GM21423 (cell line): ENCODE data around the gene CFAP46.
"Not testable (repeated sequence)": the region's sequence is repeated elsewhere in the genome, so short reads cannot be mapped to it uniquely, and the experiment has no call there.

ENCODE experiments used
- ATAC-seq: cut with Tn5 transposase; IDR thresholded peaks from one replicate; pipeline ENCODE4 v1.9.1; 2021; ENCODE audit warnings: mild to moderate bottlenecking, moderate library complexity; ENCODE audit not compliant: unreplicated experiment

CFAP46 gene

DNA sequence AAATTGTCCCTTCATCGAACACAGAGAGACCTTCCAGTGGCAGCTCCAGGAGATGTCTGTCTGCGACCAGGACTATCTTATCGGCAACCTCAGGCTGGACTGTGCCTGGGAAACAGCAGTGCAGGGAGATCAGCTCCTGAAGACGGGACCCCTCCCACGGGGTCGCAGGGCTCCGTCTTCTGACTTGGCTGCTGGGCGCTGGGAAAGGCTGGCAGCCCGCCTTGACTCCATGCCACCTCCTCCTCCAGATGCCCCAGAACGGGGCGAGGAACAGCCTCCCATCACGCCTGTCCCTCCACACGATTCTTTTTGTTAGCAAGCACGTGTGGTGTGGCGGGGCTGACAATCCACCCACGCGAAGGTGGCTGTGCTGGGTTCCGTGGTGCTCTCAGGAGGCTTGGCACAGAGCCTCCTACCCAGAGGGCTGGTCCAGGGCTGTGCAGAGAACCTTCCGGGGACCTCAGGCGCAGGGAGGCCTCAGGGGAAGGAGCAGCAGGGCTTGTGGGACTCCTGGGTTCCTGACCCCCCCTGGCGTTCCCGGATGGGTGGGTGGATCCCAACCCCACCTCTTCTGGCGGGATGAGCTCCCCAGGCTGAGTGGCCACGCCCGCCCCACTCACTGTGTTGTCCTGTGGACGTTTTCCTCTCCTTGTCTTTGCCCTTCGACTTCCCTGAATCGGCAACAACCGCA is 108.8 kb downstream of the CFAP46 start:
- ATAC-seq = no peak

DNA sequence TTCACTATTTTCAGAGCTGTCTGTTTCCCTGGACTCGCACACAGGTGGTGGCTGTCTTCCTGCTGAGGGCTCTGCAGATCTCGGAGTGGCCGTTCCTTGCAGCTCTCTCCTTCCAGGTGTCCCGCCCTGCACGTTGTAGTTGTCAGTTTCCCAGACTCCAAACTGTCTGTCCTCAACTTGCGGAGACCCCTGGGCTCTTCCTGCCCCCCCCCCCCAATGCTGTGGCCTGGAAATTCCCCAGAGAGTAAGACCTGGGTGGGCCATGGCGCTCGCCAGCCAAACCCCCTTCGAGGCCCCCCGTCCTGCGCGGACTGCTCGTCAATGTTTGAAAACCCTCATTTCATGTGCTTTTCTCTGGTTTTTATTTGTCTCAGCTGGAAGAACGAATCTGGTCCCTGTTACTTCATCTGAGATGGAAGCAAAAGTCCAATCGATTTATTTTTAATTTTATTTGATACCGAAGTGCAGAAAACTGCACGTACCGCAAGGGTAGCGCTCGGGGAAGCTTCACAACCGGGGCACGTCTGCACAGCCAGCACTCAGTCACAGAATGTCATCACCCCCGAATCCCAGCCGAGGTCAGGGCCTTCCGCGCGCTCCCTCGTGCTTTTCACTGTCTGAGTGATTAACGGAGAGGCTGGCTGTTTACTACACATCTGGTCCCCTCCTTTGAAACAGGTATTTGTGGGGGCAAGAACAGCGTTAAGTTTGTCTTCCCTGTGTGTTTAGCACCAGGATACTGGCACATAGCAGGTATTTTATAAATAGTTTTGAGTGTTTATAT is 110.0 kb downstream of the CFAP46 start:
- no peak for ATAC-seq

DNA sequence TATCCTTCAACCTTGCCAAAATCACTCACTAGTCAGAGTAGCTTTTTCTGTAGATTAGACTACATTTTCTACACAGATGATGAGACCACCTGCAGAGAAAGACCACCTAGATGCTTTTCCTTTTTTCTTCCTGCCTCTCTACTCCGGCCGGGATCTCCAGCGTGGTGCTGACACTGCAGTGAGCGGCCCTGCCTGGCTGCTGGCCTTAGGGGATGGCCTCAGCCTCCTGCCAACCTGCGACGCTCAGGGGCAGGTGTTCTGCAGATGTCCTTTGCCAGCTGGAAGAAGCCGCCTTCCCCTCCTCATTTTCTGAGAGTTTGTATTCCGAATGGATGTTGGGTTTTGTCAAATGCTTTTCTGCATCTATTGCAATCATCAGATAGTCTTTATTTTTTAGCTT is 113.0 kb downstream of the CFAP46 start:
- no peak for ATAC-seq

DNA sequence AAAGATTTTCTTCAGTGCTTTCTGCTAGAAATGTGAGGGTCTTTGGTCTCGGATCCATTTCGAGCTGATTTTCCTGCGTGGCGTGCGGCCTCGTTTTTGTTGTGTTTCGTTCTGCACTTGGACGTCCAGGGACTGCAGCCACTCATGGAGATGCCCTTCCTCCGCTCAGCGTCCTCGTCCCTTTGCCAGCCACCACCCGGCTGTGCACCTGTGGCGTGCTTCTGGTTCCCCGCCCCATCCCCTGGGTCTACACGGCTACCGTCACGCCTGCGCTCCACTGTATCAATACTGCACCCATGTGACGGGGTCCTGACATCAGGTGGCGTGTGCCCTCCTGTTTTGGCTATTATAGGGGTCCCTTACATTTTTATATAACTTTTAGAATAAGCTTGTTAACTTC is 113.7 kb downstream of the CFAP46 start:
- no peak for ATAC-seq

DNA sequence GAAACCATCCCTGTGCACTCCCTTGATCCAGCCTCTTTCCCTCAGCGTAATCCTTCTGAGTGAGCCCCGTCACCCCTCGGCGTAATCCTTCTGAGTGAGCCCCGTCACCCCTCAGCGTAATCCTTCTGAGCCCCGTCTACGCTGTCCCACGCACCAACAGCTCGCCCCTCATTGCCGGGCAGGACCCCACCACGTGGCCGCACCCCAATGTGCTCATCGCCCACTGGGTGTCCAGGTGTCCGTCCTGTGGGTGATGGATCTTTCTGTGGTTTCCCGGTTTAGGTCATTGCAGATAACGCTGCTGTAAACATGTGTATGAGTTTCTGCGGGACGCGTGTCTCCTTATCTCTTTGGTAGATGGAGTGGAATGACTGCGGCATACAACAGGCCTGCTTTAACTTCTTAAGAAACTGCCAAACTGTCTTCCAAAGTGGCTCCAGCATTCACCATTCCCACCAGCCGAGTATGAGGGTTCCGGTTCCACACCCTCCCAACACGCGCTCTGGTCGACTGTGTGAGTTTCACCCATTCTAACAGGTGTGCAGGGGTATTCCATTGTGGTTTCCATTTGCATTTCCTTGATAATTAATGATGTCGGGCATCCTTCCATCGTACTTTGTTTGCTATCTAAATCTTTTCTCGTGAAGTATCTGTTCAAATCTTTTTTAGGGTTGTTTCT is 114.4 kb downstream of the CFAP46 start:
- no peak for ATAC-seq

DNA sequence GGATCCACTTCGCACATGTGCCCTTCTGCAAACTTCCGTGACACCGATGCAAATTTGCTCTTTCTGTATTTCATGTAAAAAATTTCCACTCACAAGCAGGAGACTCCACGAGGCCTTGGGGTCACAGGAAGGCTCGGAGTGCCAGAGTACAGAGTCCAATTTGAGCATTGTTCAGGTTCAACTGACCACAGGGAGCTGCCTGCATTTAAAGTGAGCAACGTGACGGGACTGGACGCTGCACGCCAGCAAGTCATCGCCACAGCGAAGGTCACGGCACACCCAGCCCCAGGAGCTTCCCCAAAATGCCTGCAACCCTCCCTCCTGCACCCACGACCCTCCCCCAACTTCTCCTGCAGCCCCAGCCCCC is 115.0 kb downstream of the CFAP46 start:
- no peak for ATAC-seq

DNA sequence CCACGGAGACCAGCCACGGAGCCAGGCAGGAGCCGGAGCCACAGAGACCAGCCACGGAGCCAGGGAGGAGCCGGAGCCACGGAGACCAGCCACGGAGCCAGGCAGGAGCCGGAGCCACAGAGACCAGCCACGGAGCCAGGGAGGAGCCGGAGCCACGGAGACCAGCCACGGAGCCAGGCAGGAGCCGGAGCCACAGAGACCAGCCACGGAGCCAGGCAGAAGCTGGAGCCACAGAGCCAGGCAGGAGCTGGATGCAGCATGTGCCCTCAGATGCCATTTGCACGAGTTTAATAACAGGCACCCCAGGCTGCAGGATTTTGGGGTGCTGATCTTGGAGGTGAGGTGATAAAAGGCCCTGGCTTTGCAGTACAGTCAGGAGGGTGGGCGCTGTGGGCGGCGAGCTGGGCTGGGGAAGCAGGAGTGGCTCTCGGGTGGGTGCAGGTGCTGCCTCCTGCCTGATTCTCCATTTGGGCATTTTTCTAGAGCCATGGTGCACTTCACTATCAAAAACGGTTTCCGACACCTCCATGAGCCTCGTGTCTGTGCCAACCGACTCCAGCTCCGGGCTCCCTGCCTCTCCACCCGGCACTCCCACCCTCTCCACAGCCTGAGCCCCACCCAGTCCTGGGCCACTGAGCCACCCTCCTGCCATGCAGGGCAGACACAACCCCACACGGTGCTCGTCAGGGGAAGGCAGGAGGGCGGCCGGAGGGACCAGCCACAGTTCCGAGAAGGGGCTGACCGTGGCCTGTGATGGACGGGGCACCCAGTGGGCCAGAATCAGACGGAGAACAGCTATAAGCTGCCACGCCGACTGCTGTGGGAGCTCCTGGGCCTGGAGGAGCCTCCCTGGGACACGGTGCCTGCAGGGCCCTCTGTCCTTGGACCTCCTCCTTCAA is 115.6 kb downstream of the CFAP46 start:
- ATAC-seq = no peak

DNA sequence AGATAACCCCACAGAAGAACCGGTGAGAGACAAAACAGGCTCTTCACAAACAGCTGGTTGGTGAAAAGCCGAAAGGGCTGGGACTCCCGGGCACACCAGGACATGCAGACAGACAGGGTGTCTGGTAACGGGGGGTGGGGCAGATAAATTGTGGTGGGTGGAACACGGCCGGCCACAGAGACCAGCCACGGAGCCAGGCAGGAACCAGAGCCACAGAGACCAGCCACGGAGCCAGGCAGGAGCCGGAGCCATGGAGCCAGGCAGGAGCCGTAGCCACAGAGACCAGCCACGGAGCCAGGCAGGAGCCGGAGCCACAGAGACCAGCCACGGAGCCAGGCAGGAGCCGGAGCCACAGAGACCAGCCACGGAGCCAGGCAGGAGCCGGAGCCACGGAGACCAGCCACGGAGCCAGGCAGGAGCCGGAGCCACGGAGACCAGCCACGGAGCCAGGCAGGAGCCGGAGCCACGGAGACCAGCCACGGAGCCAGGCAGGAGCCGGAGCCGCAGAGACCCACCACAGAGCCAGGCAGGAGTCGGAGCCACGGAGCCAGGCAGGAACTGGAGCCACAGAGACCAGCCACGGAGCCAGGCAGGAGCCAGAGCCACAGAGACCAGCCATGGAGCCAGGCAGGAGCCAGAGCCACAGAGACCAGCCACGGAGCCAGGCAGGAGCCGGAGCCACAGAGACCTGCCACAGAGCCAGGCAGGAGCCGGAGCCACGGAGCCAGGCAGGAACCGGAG is 116.4 kb downstream of the CFAP46 start:
- ATAC-seq = not testable (repeated sequence)

DNA sequence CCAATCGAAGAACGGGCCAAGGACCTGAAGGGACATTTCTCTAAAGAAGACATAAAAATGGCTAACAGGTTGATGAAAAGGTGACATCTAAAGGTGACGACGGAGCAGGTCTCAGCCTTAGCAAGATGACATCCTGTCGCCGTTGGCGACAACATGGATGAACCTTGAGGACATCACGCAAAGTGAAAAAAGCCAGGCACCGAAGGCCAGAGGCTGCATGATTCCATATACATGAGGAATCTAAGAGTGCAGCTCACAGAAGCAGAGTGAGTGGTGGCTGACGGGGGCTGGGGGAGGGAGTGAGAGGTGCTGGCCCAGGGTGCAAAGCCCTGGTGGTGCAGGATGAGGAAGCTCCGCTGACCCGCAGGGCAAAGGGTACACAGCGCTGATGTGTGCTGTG is 122.3 kb downstream of the CFAP46 start:
- ATAC-seq = no peak

DNA sequence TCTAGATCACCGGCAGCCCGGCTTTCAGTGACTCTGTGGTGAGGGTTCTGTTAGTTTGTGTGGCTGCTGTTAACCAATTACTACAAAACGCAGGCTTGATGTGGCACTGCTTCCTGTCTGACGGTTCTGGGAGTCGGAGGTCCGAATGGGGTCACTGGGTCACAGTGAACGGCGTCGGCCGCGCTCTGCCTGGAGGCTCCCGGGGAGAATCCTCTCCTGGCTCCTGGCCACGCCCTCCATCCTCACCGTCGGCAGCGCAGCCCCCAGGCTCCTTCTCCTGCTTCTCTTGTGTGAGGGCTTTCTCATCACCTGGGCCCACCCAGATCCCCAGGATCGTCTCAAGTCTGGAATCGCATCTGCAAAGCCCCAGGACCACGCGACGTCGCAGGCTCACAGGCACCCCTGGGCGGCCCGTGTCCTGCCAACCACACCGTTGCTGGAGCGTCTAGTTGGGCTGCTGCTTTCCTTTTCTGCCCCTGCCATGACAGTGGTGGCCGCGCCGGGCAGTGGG is 124.6 kb downstream of the CFAP46 start:
- ATAC-seq = no peak

DNA sequence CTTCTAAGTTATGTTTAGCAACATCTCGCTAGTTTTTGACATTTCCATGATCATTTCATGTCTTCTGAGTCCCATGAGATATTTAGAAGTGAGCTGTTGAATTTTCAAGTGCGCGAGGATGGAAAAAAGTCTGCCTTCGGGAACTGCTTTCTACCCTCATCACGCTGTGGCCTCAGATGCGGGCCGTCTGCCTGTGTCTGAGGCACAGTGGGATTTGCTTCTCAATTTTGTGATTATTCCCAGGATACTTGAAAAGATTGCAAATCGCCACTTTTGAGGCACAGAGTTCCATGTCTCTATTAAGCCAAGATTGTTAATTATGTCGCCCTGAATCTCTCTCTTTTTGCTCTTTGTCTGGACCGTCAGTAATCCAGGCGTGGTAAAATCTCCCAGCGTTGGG is 125.7 kb downstream of the CFAP46 start:
- ATAC-seq = no peak

DNA sequence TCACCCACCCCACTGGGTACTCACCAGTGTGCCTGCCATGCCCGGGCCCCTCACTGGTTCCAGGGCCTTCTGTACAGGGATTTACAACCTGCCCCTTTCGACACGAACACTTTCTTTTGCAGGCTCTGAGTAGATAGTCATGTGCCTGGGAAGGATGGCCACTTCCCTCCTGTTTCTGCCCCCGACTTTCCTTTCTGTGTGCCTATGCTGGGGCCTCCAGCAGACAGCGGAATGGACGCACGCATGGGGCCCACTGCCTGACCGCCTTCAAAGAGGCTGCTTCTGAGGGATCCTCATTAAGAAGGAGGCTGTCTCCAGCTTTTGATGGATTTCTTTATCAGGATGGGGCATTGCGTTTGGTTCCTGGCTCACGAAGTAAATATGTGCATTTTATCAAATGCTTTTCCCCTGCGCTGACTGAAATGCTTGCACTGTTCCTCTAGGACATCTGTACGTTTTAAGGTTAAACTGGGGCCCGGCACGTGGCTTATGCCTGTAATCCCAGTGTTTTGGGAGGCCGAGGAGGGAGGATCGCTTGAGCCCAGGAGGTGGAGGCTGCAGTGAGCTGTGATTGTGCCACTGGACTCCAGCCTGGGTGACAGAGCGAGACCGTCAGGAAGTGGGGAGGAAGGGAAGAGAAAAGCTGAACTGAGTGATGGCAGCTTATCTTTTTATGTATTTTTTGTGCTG is 127.1 kb downstream of the CFAP46 start:
- no peak for ATAC-seq

DNA sequence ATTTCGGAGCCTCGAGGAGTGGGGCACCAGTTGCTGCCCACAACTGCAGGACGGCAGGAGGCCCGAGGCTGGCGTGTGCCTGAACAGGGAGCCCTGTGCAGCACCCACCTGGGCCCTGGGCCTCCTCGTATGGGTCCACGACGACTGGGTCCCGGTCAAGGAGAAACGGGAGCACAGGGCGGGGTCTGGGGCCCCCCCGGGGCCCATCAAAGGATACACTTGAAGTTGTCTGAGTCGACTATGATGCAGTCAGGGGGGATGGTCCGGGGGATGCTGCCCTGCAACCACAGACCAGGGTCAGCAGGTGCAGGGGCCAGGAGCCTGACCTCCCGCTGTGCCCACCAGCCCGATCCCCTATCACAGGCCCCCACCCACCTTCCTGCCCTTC is 127.9 kb downstream of the CFAP46 start:
- no peak for ATAC-seq

DNA sequence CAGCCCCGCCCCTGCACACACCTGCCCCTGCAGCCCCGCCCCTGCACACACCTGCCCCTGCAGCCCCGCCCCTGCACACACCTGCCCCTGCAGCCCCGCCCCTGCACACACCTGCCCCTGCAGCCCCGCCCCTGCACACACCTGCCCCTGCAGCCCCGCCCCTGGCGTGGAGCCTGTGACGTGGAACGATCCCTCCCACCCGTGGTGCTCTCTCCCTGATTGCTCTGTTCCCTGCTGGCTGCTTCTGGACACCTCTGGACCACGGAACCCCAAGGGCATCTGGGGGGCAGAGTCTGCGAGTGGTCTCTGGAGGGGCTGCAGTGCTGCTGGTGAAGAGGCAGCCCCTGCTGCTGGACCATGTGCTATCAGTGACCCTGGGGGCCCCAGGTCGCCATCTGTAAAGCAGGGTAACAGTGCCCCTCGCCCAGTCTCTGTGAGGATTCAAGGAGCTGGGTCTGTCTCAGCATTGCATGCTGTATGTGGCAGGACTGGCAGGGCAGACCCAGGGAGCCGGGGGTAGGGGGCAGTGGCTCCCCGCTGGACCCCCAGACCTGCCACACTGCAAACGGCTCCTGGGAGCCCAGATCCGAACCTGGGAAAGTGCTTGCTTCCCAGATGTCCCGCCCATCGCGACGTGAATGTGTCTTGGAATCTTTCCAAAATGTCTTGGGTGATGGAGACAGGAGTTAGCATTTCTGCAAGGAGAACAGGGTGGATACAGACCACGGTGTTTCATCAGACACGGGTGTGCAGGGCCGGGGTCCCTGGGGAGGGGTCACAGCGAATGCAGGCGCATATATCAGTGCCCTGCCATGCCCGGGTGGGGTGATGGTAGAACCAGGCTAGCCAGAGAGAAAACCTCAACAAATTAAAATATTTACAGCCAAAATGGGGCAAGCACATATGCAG is 128.6 kb downstream of the CFAP46 start:
- ATAC-seq = no peak

DNA sequence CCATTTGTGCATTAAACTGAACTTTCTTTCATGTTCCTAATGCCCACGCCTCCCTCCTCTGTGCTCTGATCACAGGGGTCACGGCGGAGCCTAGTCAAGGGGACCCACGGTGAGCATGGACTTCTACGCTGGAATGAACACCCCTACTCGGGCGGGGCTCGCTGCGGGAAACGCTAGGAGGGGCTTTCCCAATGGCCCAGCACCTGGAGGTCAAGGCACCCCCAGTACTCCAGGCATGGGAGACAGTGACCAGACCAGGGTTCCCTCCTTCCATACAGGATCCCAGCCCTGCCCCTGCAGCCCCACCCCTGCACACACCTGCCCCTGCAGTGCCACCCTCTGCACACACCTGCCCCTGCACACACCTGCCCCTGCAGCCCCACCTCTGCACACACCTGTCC is 129.4 kb downstream of the CFAP46 start:
- ATAC-seq = no peak

DNA sequence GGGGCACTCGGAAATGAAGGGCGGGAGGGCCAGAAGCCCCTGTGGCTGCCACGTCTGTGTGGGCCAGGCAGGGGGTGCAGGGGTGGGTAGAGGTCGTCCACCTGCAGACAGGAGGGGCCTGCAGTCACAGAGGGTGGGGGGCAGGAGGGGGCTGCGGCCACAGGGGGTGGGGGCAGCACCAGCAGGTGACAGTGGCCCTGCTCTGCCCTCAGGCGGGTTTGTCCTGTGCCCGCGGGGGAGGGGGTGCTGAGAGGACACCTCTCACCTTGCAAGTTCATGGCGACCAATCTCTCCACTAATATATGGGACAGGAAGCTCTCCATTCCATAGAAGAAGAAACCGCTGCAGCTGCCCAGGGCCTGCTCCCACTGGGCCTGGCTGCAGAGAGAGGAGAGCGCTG is 129.8 kb downstream of the CFAP46 start:
- no peak for ATAC-seq

DNA sequence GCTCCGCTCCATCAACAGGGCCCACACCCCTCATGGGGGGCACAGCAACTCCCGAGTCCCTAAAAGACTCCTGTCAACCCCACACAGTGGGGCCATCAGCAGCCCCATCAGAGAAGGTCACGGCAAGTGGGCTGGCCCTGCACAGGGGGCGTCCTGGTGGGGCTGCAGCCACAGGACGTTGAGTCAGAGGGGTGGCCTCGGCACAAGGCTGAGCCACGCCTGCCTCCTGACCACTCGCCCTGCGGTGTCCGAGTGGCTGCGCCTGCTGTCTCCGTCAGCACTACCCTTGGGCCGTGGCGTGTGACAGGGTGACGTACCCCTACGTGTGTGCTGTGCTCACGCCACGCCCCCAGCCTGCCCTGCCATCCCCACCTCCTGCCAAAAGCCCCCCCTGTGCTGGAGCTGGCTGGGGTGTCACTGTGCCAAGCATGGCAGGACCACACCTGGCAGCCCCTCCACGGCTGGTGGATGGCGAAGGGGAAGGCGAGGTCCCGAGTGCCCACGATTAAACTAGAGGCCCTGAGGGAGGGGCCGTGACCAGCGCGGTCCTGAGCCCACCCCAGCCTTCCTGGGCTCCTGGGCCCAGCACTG is 130.4 kb downstream of the CFAP46 start:
- ATAC-seq = no peak
